Right ventricle myocardium inferior (tissue), 1 donor: Measurements from ENCODE around the gene MRPS18A. TPM values are rescaled to one million over a fixed set of nuclear protein-coding genes. Genes with fewer than 3 reads are reported as not detected.

Experiments used
- ATAC-seq: fragments of 200-7000 bp; cut with Tn5 transposase; one replicate; pipeline ENCODE4 v1.9.1; 2020; ENCODE audit warnings: mild to moderate bottlenecking, moderate library complexity
- DNase-seq: peaks from one replicate; pipeline ENCODE4 v3.0.0; 2021; ENCODE audit errors: missing footprints
- intact Hi-C: fragments of 100-400 bp; cut with DNase I; formaldehyde crosslinking; loops from one replicate; pipeline ENCODE4 v1.11.0; 2022
- total RNA-seq: library from RNA; stranded (reverse); fragmentation: NEBNext Ultra II Directional; extraction: Animal tissue kit (Norgen Biotek cat#: 25700); gene quantifications from one replicate; pipeline ENCODE4 v1.2.1, GENCODE V29; 2021
- donor health status: DM: no; HTN: yes; CAD: no; lungs with severe emphysema.

The MRPS18A gene
- total RNA-seq, 1 donor from 2014 or later, result 43.1 TPM

GRCh38 chr6:43678341-43678740, 9.2 kb downstream of the MRPS18A start:
- intact Hi-C loops, result no loop called here
- ATAC-seq (no peak), DNase-seq (no peak)

- DNase-seq, result no peak
- ATAC-seq, result no peak
- intact Hi-C loops, result no loop called here
Measured at GRCh38 chr6:43677759-43678158, 9.8 kb downstream of the MRPS18A start.

- ATAC-seq, result no peak
- intact Hi-C loops, result no loop called here
- DNase-seq, result no peak
Measured at GRCh38 chr6:43676962-43677606, 10.5 kb downstream of the MRPS18A start.

GRCh38 chr6:43674921-43675320, 12.7 kb downstream of the MRPS18A start:
- intact Hi-C loops, result no loop called here
- DNase-seq, result no peak
- ATAC-seq, result no peak

- DNase-seq (no peak), ATAC-seq (no peak)
- intact Hi-C loops, result no loop called here
Measured at GRCh38 chr6:43674291-43674690, 13.3 kb downstream of the MRPS18A start.

- ATAC-seq (no peak), DNase-seq (no peak)
- intact Hi-C loops, result no loop called here
Measured at GRCh38 chr6:43673444-43674084, 14.0 kb downstream of the MRPS18A start.

GRCh38 chr6:43671801-43672690, 15.5 kb downstream of the MRPS18A start:
- DNase-seq (no peak), ATAC-seq (no peak)
- intact Hi-C loops, result no loop called here

GRCh38 chr6:43671011-43671800, 16.4 kb downstream of the MRPS18A start:
- no peak for ATAC-seq
- no peak for DNase-seq
- intact Hi-C loops, result no loop called here

GRCh38 chr6:43670623-43670986, 17.0 kb downstream of the MRPS18A start:
- intact Hi-C loops, result no loop called here
- ATAC-seq (no peak), DNase-seq (no peak)

GRCh38 chr6:43669922-43670622, 17.5 kb downstream of the MRPS18A start:
- intact Hi-C loops, result loop anchor here (2.0 kb wide), 1 partner anchor 49 kb away; no protein-coding TSS in a partner anchor
- ATAC-seq (peak; percentile 6), DNase-seq (no peak)

GRCh38 chr6:43669050-43669921, 18.3 kb downstream of the MRPS18A start:
- peak; percentile 87 for ATAC-seq
- peak; percentile 85 for DNase-seq
- intact Hi-C loops, result loop anchor here (2.0 kb wide), 1 partner anchor 50 kb away; no protein-coding TSS in a partner anchor

GRCh38 chr6:43668151-43669028, 19.2 kb downstream of the MRPS18A start:
- ATAC-seq (peak; percentile 59), DNase-seq (peak; percentile 78)
- intact Hi-C loops, result loop anchor here (2.0 kb wide), 1 partner anchor 50 kb away; no protein-coding TSS in a partner anchor

GRCh38 chr6:43667245-43668150, 20.1 kb downstream of the MRPS18A start:
- intact Hi-C loops, result loop anchor here (1.0 to 2.0 kb wide), 3 partner anchors 51 to 412 kb away; partner anchors contain the start of gene VEGFA
- DNase-seq, result peak; percentile 89
- peak; percentile 41 for ATAC-seq

- intact Hi-C loops, result loop anchor here (2.0 kb wide), 1 partner anchor 104 kb away; the partner anchor contains the start of gene VEGFA
- ATAC-seq (no peak), DNase-seq (no peak)
Measured at GRCh38 chr6:43666196-43666920, 21.2 kb downstream of the MRPS18A start.

GRCh38 chr6:43665376-43665775, 22.2 kb downstream of the MRPS18A start:
- ATAC-seq, result no peak
- DNase-seq, result no peak
- intact Hi-C loops, result no loop called here
